Measurements from ENCODE around the gene EYA3.

The EYA3 gene

GRCh38 chr1:28088168-28088961, at the start of gene EYA3:
EYA3 (minus strand) TSS chr1:28088610; CDS start chr1:28058026, 30,584 bp downstream.
- peak; percentile 94 for DNase-seq (ENCODE audit: low read depth)

GRCh38 chr1:28136922-28137613, 48.7 kb upstream of the EYA3 start:
- no peak for DNase-seq (ENCODE audit: low read depth)

GRCh38 chr1:28136169-28136921, 47.9 kb upstream of the EYA3 start:
- no peak for DNase-seq (ENCODE audit: low read depth)

GRCh38 chr1:28135371-28136168, 47.2 kb upstream of the EYA3 start:
- DNase-seq (ENCODE audit: low read depth) = no peak

GRCh38 chr1:28134651-28135207, 46.3 kb upstream of the EYA3 start:
- no peak for DNase-seq (ENCODE audit: low read depth)

- DNase-seq (ENCODE audit: low read depth) = no peak
Measured at GRCh38 chr1:28132171-28133167, 44.1 kb upstream of the EYA3 start.

- DNase-seq (ENCODE audit: low read depth) = no peak
Measured at GRCh38 chr1:28130901-28131300, 42.5 kb upstream of the EYA3 start.

GRCh38 chr1:28129150-28129549, 40.7 kb upstream of the EYA3 start:
- no peak for DNase-seq (ENCODE audit: low read depth)

- DNase-seq (ENCODE audit: low read depth) = no peak
Measured at GRCh38 chr1:28127617-28128257, 39.3 kb upstream of the EYA3 start.

GRCh38 chr1:28126783-28127490, 38.5 kb upstream of the EYA3 start:
- no peak for DNase-seq (ENCODE audit: low read depth)

GRCh38 chr1:28126212-28126611, 37.8 kb upstream of the EYA3 start:
- no peak for DNase-seq (ENCODE audit: low read depth)

GRCh38 chr1:28123461-28123961, 35.1 kb upstream of the EYA3 start:
- DNase-seq (ENCODE audit: low read depth) = no peak

- no peak for DNase-seq (ENCODE audit: low read depth)
Measured at GRCh38 chr1:28122183-28122582, 33.8 kb upstream of the EYA3 start.

GRCh38 chr1:28119556-28119955, 31.1 kb upstream of the EYA3 start:
- no peak for DNase-seq (ENCODE audit: low read depth)

GRCh38 chr1:28118640-28119307, 30.4 kb upstream of the EYA3 start:
- no peak for DNase-seq (ENCODE audit: low read depth)

GRCh38 chr1:28115267-28115666, 26.9 kb upstream of the EYA3 start:
- DNase-seq (ENCODE audit: low read depth) = no peak

GRCh38 chr1:28114844-28115243, 26.4 kb upstream of the EYA3 start:
- no peak for DNase-seq (ENCODE audit: low read depth)

GRCh38 chr1:28113242-28113572, 24.8 kb upstream of the EYA3 start:
- DNase-seq (ENCODE audit: low read depth) = no peak
